GM12864 (cell line): ENCODE measurements around the gene MTUS2.
A peak's percentile ranks its signal among the peaks of the same experiment; 100 is the strongest.

Experiments
- DNase-seq: peaks from one replicate; pipeline ENCODE4 v3.0.0-alpha.2; 2011; ENCODE audit warnings: low read depth
- H3K4me3 ChIP-seq: 2 replicates; pipeline ENCODE4 v1.5.1; 2011; ENCODE audit warnings: mild to moderate bottlenecking, low read depth, low read length, control low read depth
- TF ChIP-seq, protein P1 (sequence below): IDR thresholded peaks from 2 replicates; pipeline ENCODE4 v1.5.1; 2011; ENCODE audit warnings: low read depth, mild to moderate bottlenecking, moderate library complexity, low read length, control low read depth, inconsistent platforms; ENCODE audit errors: missing control alignments

MTUS2 gene

GRCh38 chr13:29458419-29458818 is 638.3 kb downstream of the MTUS2 start:
- TF ChIP-seq, protein P1, sequence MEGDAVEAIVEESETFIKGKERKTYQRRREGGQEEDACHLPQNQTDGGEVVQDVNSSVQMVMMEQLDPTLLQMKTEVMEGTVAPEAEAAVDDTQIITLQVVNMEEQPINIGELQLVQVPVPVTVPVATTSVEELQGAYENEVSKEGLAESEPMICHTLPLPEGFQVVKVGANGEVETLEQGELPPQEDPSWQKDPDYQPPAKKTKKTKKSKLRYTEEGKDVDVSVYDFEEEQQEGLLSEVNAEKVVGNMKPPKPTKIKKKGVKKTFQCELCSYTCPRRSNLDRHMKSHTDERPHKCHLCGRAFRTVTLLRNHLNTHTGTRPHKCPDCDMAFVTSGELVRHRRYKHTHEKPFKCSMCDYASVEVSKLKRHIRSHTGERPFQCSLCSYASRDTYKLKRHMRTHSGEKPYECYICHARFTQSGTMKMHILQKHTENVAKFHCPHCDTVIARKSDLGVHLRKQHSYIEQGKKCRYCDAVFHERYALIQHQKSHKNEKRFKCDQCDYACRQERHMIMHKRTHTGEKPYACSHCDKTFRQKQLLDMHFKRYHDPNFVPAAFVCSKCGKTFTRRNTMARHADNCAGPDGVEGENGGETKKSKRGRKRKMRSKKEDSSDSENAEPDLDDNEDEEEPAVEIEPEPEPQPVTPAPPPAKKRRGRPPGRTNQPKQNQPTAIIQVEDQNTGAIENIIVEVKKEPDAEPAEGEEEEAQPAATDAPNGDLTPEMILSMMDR, result no peak
- DNase-seq, result no peak
- no peak overlapping the region for H3K4me3 ChIP-seq

DNA sequence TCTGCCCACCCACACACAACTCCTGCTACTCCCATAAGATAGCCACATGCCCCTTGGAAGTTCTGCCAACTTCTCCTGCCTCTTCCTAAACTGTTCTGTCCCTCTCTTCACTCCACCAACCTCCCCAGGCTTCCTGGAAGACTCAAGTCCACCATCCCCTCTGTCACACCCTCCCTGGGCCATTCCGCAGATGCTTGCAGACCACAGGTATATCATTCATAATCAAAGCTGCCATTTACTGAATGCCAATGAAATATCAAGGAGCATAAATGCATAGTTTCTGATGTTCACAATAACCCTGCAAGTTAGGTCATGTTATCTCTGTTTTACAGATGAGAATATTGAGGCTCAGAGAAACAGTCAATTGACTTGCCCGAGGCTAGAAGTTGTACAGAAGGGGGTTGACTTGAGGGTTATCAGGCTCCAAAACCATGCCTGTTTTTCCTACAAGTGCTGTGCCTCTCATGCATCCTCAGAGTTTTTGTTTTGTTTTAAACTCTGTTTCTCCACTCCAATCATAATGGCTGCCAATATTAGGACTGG is 639.7 kb downstream of the MTUS2 start:
- H3K4me3 ChIP-seq, result no peak overlapping the region
- TF ChIP-seq, protein P1, result no peak
- no peak for DNase-seq

- no peak for DNase-seq
- H3K4me3 ChIP-seq, result no peak overlapping the region
- TF ChIP-seq, protein P1, result no peak
Observed at GRCh38 chr13:29464105-29464679, 644.1 kb downstream of the MTUS2 start.

DNA sequence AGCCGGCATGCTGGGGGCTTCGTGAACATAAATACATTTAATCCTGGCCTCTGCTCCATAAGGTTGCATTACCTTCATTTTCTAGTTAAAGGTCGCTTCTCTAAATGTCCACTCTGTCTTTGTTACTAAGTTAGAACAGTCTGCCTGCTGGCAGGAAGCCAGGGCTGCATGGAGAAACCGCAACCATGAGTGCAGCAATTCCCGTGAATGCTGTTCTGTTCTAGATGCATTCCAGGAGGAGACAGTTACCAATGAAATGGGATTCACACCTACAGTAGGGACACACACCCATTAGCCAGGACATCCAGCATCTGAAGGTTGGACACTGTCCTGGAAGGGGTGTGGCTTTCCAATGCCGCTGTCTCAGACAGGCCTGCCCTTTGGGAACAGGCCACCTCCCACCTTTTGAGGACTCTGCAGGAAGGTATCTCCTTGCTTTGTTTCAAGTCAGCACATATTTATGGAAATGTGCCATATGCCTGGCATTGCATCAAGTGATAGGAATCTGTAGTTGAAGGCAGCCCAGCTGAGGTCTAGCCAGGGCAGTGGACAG is 645.7 kb downstream of the MTUS2 start:
- no peak for DNase-seq
- TF ChIP-seq, protein P1, result no peak
- no peak overlapping the region for H3K4me3 ChIP-seq

DNA sequence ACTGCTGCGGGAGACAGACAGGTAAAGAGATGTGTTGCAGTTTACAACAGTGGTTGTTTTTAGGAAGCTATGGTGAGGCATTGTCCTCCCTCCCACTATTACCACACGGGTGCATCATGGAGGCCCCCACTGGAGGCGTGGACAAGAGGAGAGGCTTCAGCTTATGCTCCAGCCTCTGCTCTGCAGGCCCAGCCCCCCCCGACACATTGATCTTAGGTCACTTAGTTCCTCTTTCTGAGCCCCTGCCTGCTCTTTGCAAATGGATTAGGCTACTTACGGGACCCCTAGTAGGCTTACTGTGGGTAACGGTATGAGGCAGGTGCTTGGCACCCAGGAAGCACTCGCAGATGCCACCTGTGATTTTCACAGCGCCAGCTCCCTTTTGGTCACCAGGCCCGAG is 651.4 kb downstream of the MTUS2 start:
- TF ChIP-seq, protein P1, result no peak
- DNase-seq, result no peak
- H3K4me3 ChIP-seq, result no peak overlapping the region

GRCh38 chr13:29472332-29472961 is 652.3 kb downstream of the MTUS2 start:
- DNase-seq, result peak; percentile 31
- TF ChIP-seq, protein P1, result peak; percentile 100
- H3K4me3 ChIP-seq, result no peak overlapping the region

GRCh38 chr13:29473166-29473565 is 653.0 kb downstream of the MTUS2 start:
- no peak overlapping the region for H3K4me3 ChIP-seq
- no peak for DNase-seq
- TF ChIP-seq, protein P1, result no peak
